GM12878 (cell line): ENCODE measurements around the gene COL7A1.

Source experiments
- CTCF ChIP-seq, 3 experiments: IDR thresholded peaks in 2 of 3; conservative IDR thresholded peaks in 1 of 3; 2 replicates each; pipeline ENCODE4 v1.5.1; 2011; ENCODE audit warnings: low read depth in 3 of 3, low read length in 3 of 3, mild to moderate bottlenecking in 3 of 3, control low read depth in 2 of 3, moderate library complexity in 2 of 3, inconsistent platforms in 1 of 3, mixed read lengths in 1 of 3; ENCODE audit not compliant: control insufficient read depth in 2 of 3, insufficient read depth in 1 of 3; ENCODE audit errors: extremely low read depth in 1 of 3
- FOXK2 ChIP-seq: fragments of 450-650 bp; IDR thresholded peaks from 2 replicates; pipeline ENCODE4 v1.6.1; 2017; ENCODE audit warnings: mild to moderate bottlenecking, moderate library complexity
- TF ChIP-seq, protein P1 (sequence below): IDR thresholded peaks from 2 replicates; pipeline ENCODE4 v1.6.1; 2011; ENCODE audit warnings: low read depth, mild to moderate bottlenecking, low read length, moderate library complexity, borderline replicate concordance; ENCODE audit errors: extremely low read depth

DNA sequence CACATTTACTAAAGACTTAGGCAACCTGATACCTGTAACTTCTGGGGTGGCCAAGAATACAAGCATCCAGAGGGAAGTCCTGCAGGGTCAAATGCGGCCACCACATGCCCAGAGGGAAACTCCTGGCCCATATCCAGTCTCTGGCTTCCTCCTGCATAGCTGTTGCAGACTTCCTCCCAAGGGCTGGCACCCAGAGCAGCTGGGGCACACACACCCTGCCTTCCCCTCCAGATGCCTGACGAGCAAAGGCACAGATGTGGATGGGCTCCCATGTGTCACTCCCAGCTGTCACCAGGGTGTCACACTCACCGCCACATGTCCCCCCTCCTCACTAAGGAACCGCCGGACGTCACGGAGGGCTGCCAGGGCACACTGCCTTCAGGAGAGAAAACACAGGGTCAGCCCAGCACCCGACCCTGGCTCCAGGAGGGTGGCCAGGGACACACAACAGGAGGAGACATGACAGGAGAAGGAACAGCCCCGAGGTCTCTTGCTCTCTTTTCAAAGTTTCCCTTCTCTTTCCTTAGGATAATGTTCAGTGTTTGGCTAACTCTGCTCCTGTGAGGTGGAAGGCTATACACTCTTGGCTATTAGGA, 51.8 kb downstream of the COL7A1 start:
- TF ChIP-seq, protein P1, sequence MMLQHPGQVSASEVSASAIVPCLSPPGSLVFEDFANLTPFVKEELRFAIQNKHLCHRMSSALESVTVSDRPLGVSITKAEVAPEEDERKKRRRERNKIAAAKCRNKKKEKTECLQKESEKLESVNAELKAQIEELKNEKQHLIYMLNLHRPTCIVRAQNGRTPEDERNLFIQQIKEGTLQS = no peak
- TF ChIP-seq FOXK2 = no peak
- TF ChIP-seq CTCF (IDR thresholded peaks at IDR 0.05 in 2 of 3, conservative IDR thresholded peaks at IDR 0.05 in 1 of 3; ENCODE audit: control insufficient read depth in 2 of 3, extremely low read depth in 1 of 3, insufficient read depth in 1 of 3, low read depth in 3 of 3, low read length in 3 of 3) = no peak
